Activated T-cell treated with anti-CD3 and anti-CD28 coated beads for 24 hours (primary cell): Measurements from ENCODE around the gene SPATA13.
"Not testable (repeated sequence)": the region's sequence is repeated elsewhere in the genome, so short reads cannot be mapped to it uniquely, and the experiment has no call there.

ENCODE experiments used
- DNase-seq: peaks from one replicate; pipeline ENCODE4 v3.0.0-alpha.2; 2020; ENCODE audit warnings: low read depth

The SPATA13 gene

DNA sequence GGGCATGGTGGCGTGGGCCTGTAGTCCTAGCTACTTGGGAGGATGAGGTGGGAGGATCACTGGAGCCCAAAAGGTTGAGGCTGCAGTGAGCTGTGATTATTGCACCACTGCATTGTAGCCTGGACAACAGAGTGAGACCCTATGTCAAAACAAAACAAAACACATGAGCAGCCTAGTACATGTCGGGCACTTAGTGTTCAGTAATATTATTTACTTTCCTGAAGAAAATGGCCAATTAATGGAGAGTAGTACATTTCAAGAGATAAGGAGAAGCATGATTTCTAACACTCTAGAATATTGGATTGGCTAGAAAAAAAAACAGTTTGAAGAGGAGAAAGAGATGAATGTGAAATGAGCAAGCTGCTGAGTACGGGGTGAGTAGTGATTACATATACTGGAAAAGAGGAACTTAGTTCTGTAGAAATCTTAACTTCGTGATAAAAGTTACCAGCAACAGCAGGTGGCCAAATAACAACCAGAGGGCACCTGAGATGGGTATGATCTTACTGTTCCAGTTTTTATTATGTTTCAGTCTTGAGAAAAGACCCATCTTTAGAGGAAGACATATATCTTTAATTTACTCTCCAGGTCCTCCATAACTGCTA, 36.2 kb downstream of the SPATA13 start:
- DNase-seq, result no peak

DNA sequence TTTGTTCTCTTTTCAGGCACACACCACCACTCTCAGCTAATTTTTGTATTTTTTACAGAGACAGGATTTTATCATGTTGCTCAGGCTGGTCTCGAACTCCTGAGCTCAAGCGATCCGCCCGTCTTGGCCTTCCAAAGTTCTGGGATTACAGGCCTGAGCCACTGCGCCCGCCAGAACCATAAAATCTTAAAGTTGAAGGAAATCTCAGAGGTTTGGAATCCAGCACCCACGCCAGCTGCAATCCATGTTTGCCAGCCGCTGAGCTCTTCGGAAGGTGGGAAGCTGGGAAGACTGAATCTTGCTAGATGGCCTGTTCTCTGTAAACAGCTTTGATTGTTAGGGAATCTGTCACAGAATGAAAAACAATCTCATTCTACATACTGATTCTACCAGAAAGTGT, 38.5 kb downstream of the SPATA13 start:
- no peak for DNase-seq

DNA sequence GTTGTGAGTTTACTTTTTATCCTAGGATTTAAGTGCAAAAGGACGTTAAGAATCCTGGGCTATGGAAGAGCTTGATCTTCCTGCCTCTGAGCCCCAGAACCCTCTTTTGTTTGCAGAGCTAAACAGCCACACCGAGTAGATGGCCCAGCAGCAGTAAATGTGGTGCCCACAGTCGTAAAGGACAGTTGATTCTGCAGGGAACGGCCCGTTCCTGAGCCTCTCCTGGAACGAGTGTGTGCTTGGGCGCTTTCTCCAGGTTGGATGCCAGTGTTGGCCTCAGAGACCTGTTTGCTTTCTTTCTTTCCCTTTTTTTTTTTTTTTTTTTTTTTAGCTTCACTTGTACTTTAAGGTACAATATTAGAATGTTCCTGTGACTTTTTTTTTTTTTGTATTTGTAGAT, 41.7 kb downstream of the SPATA13 start:
- no peak for DNase-seq

DNA sequence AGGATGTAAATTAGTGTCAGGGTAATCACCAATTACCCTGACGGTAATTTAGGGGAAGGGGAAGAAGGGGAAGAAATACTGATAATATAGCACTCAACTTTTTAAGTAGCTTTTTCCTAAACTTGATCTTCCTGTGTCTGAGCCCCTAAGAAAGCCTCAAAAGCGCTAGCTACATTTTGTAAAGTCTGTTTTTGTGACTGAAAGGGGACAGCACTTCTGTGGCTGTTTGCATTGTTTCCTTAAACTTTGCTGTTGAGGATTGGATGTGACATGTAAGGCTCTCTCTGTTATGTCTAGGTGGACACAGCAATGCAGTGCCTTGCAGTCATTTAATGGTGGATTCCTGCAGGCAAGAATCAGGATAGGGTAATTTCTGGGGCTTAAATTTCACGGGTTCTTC, 42.8 kb downstream of the SPATA13 start:
- no peak for DNase-seq

DNA sequence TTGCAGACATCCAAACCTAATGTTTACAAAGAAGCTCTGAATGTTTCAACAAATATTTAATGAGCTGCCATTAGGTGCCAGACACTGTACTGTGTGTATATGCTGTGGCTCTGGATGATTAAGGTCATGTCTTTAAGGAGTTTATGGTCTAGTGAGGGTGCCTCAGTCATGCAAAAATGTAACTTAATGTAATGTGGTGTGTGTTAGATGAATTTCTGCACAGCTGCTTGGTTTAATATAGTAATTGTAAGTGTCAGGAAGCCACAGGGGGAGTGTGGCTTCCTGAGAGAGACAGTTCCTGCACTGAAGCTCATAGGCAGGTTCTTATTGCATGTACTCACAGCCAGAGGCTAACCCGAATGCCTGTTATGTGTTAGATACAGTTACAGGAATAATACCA, 43.3 kb downstream of the SPATA13 start:
- DNase-seq, result no peak

DNA sequence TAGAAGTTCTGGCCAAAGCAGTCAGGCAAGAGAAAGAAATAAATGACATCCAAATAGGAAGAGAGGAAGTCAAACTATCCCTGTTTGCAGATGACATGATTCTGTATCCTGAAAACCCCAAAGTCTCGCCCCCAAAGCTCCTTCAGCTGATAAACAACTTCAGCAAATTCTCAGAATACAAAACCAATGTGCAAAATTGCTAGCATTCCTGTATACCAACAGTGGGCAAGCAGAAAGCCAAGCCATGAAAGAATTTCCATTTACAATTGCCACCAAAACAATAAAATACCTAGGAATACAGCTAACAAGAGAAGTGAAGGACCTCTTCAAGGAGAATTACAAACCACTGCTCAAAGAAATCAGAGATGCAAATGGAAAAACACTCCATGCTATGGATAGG, 44.6 kb downstream of the SPATA13 start:
- not testable (repeated sequence) for DNase-seq

DNA sequence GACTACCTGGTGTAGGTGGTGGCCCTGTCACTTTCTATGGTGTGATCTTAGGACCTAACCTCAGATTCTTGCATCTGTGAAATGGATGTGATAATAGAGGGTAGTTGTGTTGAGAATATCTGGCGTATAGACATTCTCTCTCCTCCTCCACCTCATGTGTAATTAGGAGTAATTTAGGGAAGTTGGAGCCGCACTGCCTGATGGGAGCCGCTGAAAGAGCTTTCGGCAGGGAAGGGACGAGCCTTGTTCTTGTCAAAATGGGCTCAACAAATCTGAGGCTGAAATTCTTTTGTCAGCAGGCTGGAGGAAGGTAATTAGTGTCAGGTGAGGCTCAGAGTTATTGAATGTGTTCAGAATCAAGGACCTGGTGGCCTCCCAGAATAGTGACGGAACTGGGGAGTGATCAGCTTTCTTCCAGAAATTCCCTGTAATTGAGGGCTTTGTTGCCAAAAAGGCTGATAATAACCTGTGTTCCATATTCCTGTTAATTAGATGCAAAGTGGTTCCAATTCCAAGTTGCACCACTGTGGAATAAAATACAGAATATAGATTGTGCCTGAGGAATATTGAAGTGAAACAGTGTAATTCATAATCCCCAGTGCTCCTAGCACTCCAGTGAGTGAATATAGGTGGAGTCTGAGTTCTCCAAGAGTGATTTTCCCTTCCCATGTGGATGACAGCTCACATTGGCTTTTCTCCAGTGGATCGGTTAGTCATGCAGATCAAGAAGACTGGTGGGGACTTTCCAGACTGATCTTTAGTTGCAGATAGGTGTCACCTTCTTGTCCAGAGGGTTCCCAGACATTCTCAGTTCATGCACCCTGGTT, 47.5 kb downstream of the SPATA13 start:
- DNase-seq, result no peak

DNA sequence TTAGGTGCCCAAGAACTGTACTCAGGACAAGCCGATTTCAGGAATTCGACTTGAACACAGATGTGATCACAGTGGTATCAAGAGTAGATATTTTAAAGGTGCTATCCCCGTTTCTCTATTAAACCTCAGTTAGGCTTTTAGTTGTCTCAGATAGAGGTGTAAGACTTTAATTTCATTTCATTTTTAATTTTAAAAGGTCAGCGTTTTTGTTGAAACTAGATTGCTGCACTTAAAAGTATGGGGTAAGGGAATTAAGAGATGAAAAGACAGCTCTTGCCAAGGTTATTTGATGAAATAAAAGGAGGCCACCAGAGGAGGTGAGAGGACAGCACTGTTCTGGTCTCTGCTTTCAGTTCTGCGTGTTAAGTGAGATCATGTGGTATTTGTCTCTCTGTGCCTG, 48.6 kb downstream of the SPATA13 start:
- no peak for DNase-seq

DNA sequence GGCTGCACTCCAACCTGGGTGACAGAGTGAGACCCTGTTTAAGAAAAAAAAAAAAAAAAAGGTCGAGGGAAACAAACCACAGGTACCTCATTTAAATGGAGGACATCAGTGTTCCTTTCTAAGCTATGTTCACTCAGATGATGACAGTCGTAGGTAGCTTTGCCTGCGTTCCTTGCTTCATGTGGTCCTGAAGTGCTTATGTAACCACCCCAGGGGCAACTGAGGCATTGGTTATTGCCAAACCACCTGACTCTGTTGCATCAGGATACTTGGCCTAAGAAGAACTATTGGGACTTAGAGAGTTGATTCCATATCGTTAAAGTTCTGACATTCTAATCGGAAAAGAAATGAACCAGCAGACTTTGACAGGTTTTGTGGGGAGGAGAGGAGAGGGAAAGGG, 51.7 kb downstream of the SPATA13 start:
- DNase-seq, result no peak

DNA sequence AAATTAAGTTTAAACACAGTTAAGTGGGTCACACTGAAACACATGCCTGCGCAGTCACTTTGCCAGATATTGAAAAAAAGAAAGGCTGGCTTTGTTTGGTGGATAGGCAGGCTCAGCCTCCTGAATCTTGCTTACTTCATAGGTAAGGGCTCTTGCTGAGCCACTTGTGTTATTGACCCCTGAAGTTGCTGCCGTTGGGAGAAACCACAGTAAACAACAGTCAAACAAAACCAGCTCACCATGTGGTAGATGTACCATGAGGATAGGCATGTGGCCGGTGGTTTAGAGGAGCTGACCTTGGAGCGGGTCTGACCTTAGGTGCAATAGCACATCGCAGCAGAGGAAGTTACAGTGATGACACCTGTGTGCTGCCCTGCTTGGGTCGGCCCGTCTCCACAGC, 52.2 kb downstream of the SPATA13 start:
- DNase-seq, result no peak

DNA sequence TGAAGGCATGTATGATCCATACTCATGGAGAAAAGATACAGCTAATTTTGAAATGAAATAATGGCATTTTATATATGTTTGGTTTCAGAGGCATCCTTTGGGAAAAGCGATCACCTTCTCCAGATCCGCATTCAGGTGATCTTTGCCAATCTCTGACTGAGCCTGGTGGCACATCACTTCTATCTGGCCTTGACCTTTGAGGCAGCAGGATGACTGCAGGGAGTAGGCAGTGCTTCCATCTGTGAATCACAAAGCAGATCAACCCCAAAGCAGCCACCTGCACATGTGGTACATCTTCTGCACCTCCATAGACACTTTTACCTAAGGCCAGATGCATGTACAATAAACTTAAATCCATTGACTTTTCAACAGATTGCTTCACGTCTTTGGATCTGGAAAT, 53.4 kb downstream of the SPATA13 start:
- DNase-seq, result no peak

DNA sequence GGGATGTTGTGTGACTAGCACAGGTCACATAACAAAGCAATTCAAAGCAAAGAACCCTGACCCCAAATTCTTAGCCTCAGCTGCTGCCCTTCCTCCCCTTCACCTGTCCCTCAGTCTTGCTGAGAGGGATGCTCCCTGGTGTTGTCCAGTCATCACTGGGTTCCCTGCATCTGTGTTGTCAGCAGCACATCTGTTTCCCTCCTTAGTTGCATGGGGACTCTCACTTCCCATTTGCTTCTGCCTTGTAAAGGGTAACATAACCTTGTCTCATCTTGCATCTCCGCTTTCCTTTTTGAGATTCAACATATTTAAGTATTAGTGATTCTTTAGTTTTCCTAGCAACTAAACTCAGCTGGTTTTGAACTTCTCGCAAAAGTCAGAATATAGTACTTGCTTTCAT, 54.0 kb downstream of the SPATA13 start:
- no peak for DNase-seq

DNA sequence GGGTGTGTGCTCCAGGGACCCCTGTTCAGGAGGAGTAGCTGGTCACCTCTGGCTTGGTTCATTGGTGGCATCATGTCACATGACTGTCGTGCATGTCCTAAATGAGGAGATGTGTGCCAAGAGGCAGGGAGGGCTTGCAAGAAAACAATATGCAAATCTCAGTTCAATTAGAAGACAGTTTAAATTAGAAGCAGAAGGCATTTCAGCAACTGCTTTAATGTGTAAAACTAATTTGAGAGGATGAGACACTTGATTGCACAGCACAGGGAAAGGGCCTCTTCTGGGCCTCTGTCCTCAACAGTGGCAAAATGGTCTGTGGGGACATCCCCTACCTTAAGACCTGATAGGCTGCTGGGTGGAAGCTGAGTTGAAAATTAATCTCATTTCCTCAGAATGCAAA, 54.6 kb downstream of the SPATA13 start:
- DNase-seq, result no peak

DNA sequence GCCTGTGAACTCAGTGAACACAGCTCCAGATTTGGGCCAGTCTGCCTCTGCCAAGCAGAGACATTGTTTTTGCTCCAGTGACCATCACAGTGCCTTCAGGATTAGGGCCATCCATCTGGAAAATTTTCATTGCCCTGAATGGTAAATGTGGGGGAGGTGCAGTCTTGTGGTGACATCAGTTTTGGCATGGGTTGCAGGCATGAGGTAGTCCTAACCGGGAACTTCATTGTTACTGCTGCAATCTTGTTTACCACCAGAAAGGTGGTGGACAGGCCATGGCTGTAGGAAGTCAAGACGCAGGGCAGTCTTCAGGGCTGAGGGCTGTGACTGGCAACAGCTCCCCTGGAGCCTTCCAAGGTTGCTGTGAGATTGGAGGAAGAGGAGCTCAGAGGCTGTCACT, 55.2 kb downstream of the SPATA13 start:
- no peak for DNase-seq

DNA sequence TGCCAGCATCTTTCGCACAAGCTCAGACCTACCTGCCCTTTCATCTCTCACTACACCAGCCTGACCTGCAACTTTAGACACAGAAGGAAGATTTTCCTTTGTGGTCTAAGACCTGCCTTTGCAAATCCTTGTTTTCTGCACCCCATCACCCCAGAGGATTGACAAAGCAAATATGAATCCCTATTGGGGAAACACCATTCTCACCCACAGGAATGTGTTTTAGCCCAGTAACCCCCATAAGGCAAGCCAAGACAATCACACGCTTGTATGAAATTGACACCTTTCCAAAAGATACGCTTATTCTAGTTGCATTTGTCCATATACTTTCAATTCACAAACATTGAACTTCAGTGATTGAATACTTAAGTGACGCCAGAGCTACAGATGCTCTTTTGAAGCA, 55.7 kb downstream of the SPATA13 start:
- DNase-seq, result no peak

DNA sequence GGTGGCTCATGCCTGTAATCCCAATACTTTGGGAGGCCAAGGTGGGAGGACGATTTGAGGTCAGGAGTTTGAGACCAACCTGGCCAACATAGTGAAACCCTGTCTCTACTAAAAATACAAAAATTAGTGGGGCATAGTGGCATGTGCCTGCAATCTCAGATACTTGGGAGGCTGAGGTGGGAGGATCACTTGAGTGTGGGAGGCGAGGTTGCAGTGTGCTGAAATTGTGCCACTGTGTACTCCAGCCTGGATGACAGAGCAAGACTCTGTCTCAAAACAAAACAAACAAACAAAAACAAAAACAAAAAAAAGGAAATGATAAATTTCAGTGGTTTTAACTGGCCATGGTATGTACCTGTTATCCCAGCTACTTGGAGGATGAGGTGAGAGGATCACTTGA, 56.3 kb downstream of the SPATA13 start:
- DNase-seq, result not testable (repeated sequence)

DNA sequence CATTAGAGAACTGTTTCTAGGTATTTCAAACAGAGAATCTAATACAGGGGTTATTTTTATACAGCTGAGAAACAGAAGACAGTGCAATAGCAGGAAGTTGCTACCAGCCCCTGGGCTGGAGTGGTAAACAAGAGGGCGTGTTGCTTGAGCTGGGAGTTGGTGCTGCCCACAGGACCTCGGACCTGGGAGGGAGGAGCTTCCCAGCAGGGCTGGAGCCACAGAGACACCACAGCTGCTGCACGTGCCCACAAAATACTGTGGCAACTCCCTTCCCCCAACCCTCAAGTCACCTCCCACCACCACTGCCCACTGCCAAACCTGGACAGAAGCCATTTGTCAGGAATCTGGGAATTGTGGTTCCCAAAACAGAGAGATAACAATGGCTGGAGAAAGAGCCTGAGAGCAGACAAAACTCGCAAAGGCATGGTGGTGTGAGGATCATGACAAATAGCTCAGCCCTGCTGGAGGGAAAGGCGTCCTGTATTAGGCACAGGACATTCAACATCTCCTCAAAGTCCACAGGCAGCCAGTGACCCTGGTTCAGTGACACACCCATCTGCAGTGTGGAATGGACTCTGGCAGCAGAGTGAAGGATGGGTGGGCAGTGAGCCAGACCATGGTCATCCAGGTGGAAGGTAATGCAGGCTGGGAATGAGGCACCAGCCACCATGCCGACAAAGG, 57.2 kb downstream of the SPATA13 start:
- no peak for DNase-seq

DNA sequence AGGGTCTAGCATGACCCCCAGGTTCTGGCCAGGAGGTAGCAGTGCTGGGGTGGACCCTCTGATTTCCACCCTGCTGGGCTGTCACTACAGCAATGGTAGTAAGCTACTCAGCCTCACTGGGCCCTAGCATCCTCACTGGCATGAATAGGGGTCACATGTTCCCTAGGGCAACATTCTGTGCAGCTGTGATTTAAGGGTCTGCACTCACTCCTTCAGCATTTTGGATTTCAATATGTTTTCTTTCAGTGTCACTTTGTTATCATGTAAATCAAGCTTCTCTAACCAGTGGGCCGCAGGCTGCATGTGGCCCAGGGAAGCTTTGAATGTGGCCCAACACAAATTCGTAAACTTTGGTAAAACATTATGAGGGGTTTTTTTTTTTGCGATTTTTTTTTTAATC, 57.8 kb downstream of the SPATA13 start:
- no peak for DNase-seq

DNA sequence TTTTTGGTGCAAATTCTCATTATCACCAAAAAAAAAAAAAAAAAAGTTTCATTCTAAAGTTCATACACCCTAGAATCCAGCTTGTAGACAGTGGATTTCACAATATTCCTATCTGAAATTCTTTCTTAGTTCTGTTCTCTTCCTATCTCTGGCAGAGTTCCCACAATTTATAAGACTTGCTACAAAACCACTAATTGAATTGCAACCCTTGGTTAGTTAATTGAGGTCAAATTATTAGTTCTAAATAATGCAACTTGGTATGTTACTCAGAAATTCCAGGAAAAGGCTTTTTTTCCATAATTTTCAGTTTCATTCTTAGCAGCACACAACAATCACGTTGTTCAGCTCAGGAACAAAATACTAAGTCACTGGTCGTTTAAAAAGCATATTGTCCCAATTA, 58.5 kb downstream of the SPATA13 start:
- DNase-seq, result no peak

DNA sequence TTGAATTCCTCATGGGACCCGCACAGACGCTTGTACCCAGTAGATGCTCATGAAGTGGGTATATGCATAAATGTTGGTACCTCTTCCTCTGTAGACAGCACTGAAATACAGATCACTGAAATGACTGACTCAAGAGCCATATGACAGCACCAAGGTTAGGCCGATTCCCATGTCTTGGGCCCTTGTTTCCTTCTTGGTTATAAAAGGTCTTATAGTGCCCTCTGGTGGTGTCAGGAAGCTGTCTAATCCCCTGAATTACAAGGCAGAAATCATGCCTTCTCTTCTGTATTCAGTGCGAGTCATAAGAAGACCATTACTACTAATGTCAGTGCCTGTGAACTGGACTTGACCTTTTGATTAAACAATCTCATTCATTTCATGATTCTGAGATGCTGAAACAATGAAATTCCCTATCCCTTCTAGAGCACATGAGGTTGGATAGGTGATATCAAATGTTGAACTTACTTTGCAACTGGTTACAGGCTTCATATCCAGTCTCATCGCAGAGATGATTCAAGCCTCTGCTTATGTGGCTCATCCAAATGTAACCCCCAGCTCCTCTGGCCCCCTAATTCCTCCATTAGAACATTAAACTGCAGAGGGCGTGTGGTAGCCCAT, 59.7 kb downstream of the SPATA13 start:
- peak; percentile 44 for DNase-seq

DNA sequence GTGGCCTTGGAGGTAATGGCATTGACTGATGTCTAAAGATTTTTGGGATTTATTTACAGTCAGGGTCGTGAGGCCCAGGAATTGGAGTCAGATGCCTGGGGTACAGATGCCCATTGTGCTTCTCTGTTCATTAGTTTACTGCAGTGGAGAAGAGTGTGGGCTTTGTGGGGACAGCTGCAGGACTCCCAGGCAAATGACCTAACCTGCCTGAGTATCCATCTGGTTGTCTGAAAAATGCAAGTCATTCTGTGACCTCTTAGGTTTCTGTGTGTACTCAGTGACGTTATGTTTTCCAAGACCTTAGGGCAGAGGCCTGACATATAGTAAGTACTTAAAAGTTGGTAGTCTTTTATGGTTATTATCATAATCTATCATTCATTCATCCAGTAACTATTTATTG, 60.5 kb downstream of the SPATA13 start:
- DNase-seq, result no peak

DNA sequence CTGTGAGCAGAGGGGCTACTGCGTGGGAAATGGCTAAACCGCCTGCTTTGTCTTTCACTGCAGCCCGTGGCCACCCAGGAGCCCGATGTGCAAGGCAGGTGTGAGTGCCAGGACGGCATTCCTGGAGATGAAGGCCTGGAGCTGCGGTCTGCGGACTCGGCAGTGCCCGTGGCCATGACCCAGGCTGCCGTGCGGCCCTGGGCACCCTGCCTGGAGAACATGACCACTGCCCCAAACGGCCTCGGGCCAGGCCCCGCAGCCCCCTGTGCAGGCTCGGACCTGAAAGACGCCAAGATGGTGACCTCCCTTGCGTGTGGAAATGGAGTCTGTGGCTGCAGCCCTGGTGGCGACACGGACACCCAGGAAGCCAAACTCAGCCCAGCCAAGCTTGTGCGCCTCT, 62.2 kb downstream of the SPATA13 start:
- no peak for DNase-seq
